Common myeloid progenitor, CD34-positive (primary cell): ENCODE results near the gene EPHB1.

Source experiments
- CTCF ChIA-PET: fragments of 350-600 bp; sonication (Branson Sonifier 250); formaldehyde crosslinking; loops from one replicate; lab custom pipeline; 2021; ENCODE audit warnings: antibody characterized with exemption; lab: Charles Lee
- POLR2A ChIA-PET: fragments of 350-600 bp; sonication (Branson Sonifier 250); formaldehyde crosslinking; loops from one replicate; lab custom pipeline; 2021; ENCODE audit warnings: antibody characterized with exemption; lab: Charles Lee
- DNase-seq, 3 donors: peaks; one replicate each; pipeline versions ENCODE4 v3.0.0 to v3.0.0-alpha.2; 2013
- H3K27ac ChIP-seq, 2 experiments: 1 replicate in 1 of 2; 2 replicates in 1 of 2; pipeline ENCODE4 v1.7.0; 2013; ENCODE audit warnings: inconsistent platforms in 2 of 2, low read length in 2 of 2, mild to moderate bottlenecking in 2 of 2, low read depth in 1 of 2, moderate library complexity in 1 of 2; ENCODE audit not compliant: severe bottlenecking in 2 of 2, insufficient read depth in 1 of 2, poor library complexity in 1 of 2
- H3K27me3 ChIP-seq, 5 experiments: replicated peaks in 2 of 5; 1 replicate in 3 of 5; 2 replicates in 2 of 5; pipeline versions ENCODE4 v1.6.1 to v1.7.0; 2013; ENCODE audit warnings: low read length in 4 of 5, mild to moderate bottlenecking in 2 of 5, moderate library complexity in 2 of 5, inconsistent platforms in 1 of 5; ENCODE audit not compliant: insufficient read depth in 5 of 5, control insufficient read depth in 4 of 5
- H3K36me3 ChIP-seq, 4 experiments: 1 replicate in 2 of 4; 2 replicates in 2 of 4; pipeline versions ENCODE4 v1.6.1 to v1.7.0; 2013; ENCODE audit warnings: low read length in 3 of 4, control low read depth in 1 of 4, mild to moderate bottlenecking in 1 of 4; ENCODE audit not compliant: control insufficient read depth in 4 of 4, insufficient read depth in 4 of 4
- H3K4me1 ChIP-seq, 4 experiments: 1 replicate in 3 of 4; 2 replicates in 1 of 4; pipeline versions ENCODE4 v1.6.1 to v1.7.1; 2013; ENCODE audit warnings: low read length in 3 of 4, mild to moderate bottlenecking in 3 of 4, control low read depth in 1 of 4, inconsistent platforms in 1 of 4, moderate library complexity in 1 of 4; ENCODE audit not compliant: control insufficient read depth in 4 of 4, insufficient read depth in 4 of 4; ENCODE audit errors: control extremely low read depth in 1 of 4
- H3K4me3 ChIP-seq, 7 experiments: 1 replicate in 4 of 7; 2 replicates in 3 of 7; pipeline versions ENCODE4 v1.5.1 to v1.7.0; 2013; ENCODE audit warnings: mild to moderate bottlenecking in 7 of 7, low read length in 6 of 7, moderate library complexity in 6 of 7, inconsistent platforms in 2 of 7, low read depth in 2 of 7, control low read depth in 1 of 7; ENCODE audit not compliant: insufficient read depth in 4 of 7, control insufficient read depth in 1 of 7; ENCODE audit errors: extremely low read depth in 1 of 7
- H3K9me3 ChIP-seq, 5 experiments: 1 replicate in 4 of 5; 2 replicates in 1 of 5; pipeline versions ENCODE4 v1.6.1 to v1.7.1; 2013; ENCODE audit warnings: low read length in 4 of 5, mild to moderate bottlenecking in 2 of 5, inconsistent platforms in 1 of 5, low read depth in 1 of 5, moderate library complexity in 1 of 5; ENCODE audit not compliant: control insufficient read depth in 4 of 5, insufficient read depth in 2 of 5; ENCODE audit errors: control extremely low read depth in 1 of 5
- WGBS: methylation state at CpG from one replicate; pipeline ENCODE4 v1.1.5; 2013; ENCODE audit not compliant: insufficient coverage; 5-methylcytosine and 5-hydroxymethylcytosine counted together

Gene EPHB1

GRCh38 chr3:134923286-134923685, 128.2 kb downstream of the EPHB1 start:
- H3K9me3 ChIP-seq, result peaks cover 0 to 13% (median 3%) of the 10 kb centered on the region in 5 experiments
- no peaks in the 10 kb centered on the region for H3K27me3 ChIP-seq
- H3K4me3 ChIP-seq, result no peak overlapping the region
- peaks cover 0 to 4% (median 2%) of the 10 kb centered on the region in 4 experiments for H3K4me1 ChIP-seq
- ChIA-PET POLR2A (no interaction called here), CTCF (interaction anchor here (0.8 kb wide), 1 partner anchor 21 kb away, joined by 3 read pairs; no protein-coding TSS in a partner anchor)
- H3K36me3 ChIP-seq, result no peaks in the 10 kb centered on the region
- WGBS, result 100% methylated on average over 1 of the region's 1 CpG
- no peak overlapping the region for H3K27ac ChIP-seq
- DNase-seq, result no peak

- H3K9me3 ChIP-seq, result peaks cover 0 to 13% (median 3%) of the 10 kb centered on the region in 5 experiments
- H3K4me1 ChIP-seq, result peaks cover 0 to 15% (median 14%) of the 10 kb centered on the region in 4 experiments
- no peaks in the 10 kb centered on the region for H3K36me3 ChIP-seq
- WGBS, result 100% methylated on average over 1 of the region's 1 CpG
- H3K27me3 ChIP-seq, result no peaks in the 10 kb centered on the region
- POLR2A ChIA-PET, result no interaction called here
- H3K27ac ChIP-seq, result no peak overlapping the region
- CTCF ChIA-PET, result no interaction called here
- no peak overlapping the region for H3K4me3 ChIP-seq
- DNase-seq, result no peak
Measured at GRCh38 chr3:134927599-134927998, 132.5 kb downstream of the EPHB1 start.

- ChIA-PET CTCF (no interaction called here), POLR2A (no interaction called here)
- Histone ChIP-seq H3K4me3 (no peak overlapping the region), H3K27ac (no peak overlapping the region), H3K27me3 (no peaks in the 10 kb centered on the region), H3K4me1 (peaks cover 0 to 15% (median 14%) of the 10 kb centered on the region in 4 experiments), H3K9me3 (peaks cover 0 to 13% (median 3%) of the 10 kb centered on the region in 5 experiments), H3K36me3 (no peaks in the 10 kb centered on the region)
- no peak for DNase-seq
- WGBS, result 60% methylated on average over 5 of the region's 6 CpGs
Measured at GRCh38 chr3:134928392-134928791, 133.3 kb downstream of the EPHB1 start.

- no peak overlapping the region for H3K27ac ChIP-seq
- CTCF ChIA-PET, result no interaction called here
- no peak for DNase-seq
- H3K27me3 ChIP-seq, result no peaks in the 10 kb centered on the region
- POLR2A ChIA-PET, result no interaction called here
- H3K4me1 ChIP-seq, result peaks cover 0 to 15% (median 14%) of the 10 kb centered on the region in 4 experiments
- WGBS, result 11% methylated on average over 3 of the region's 3 CpGs
- H3K36me3 ChIP-seq, result no peaks in the 10 kb centered on the region
- peak overlapping the region in 1 of 7 experiments; percentile 13 for H3K4me3 ChIP-seq
- peaks cover 0 to 9% (median 3%) of the 10 kb centered on the region in 5 experiments for H3K9me3 ChIP-seq
Measured at GRCh38 chr3:134928819-134929218, 133.8 kb downstream of the EPHB1 start.

- Histone ChIP-seq H3K4me1 (peaks cover 0 to 15% (median 14%) of the 10 kb centered on the region in 4 experiments), H3K27ac (no peak overlapping the region), H3K9me3 (peaks cover 0 to 4% (median 0%) of the 10 kb centered on the region in 5 experiments), H3K27me3 (no peaks in the 10 kb centered on the region), H3K36me3 (no peaks in the 10 kb centered on the region), H3K4me3 (no peak overlapping the region)
- 100% methylated on average over 2 of the region's 2 CpGs for WGBS
- CTCF ChIA-PET, result no interaction called here
- no peak for DNase-seq
- POLR2A ChIA-PET, result no interaction called here
Measured at GRCh38 chr3:134929976-134930375, 134.9 kb downstream of the EPHB1 start.

- no peak for DNase-seq
- Histone ChIP-seq H3K4me1 (peaks cover 0 to 15% (median 14%) of the 10 kb centered on the region in 4 experiments), H3K9me3 (no peaks in the 10 kb centered on the region), H3K27ac (no peak overlapping the region), H3K36me3 (no peaks in the 10 kb centered on the region), H3K27me3 (no peaks in the 10 kb centered on the region), H3K4me3 (no peak overlapping the region)
- CTCF ChIA-PET, result no interaction called here
- WGBS, result 56% methylated on average over 4 of the region's 5 CpGs
- POLR2A ChIA-PET, result no interaction called here
Measured at GRCh38 chr3:134931045-134931785, 136.2 kb downstream of the EPHB1 start.

- Histone ChIP-seq H3K27me3 (no peaks in the 10 kb centered on the region), H3K4me1 (peaks cover 0 to 15% (median 14%) of the 10 kb centered on the region in 4 experiments), H3K4me3 (no peak overlapping the region), H3K9me3 (no peaks in the 10 kb centered on the region), H3K36me3 (no peaks in the 10 kb centered on the region), H3K27ac (no peak overlapping the region)
- ChIA-PET CTCF (no interaction called here), POLR2A (no interaction called here)
- WGBS, result 100% methylated on average over 6 of the region's 6 CpGs
- DNase-seq, result no peak
Measured at GRCh38 chr3:134932035-134932434, 137.0 kb downstream of the EPHB1 start.
